AG09309 (cell line): ENCODE data around the gene DDTL.
"Not testable (repeated sequence)": the region's sequence is repeated elsewhere in the genome, so short reads cannot be mapped to it uniquely, and the experiment has no call there.

Source experiments
- DNase-seq: peaks from one replicate; pipeline ENCODE4 v3.0.0-alpha.2; 2010; ENCODE audit warnings: low read depth
- H3K4me3 ChIP-seq: 2 replicates; pipeline ENCODE4 v1.5.1; 2011; ENCODE audit warnings: mild to moderate bottlenecking, low read depth, low read length, moderate library complexity; ENCODE audit not compliant: control insufficient read depth
- TF ChIP-seq, protein P1 (sequence below): IDR thresholded peaks from 2 replicates; pipeline ENCODE4 v1.5.1; 2011; ENCODE audit warnings: mild to moderate bottlenecking, low read depth, low read length, inconsistent platforms; ENCODE audit not compliant: insufficient read depth, control insufficient read depth; ENCODE audit errors: missing control alignments

The DDTL gene

DNA sequence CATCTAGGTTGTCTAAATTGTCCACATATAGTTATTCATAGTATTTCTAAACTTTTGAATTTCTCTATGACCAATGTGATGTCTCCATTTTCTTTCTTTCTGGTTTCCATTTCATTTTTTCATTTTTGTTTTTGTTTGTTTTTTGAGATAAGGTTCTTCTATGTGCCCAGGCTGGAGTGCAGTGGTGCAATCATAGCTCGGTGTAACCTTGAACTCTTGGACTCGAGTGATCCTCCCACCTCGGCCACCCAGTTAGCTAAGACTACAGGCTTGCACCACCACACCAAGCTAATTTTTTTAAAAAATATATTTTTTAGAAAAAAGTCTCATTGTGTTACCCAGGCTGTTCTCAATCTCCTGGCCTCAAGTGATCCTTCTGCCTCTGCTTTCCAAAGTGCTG, 30.4 kb downstream of the DDTL start:
- TF ChIP-seq, protein P1, sequence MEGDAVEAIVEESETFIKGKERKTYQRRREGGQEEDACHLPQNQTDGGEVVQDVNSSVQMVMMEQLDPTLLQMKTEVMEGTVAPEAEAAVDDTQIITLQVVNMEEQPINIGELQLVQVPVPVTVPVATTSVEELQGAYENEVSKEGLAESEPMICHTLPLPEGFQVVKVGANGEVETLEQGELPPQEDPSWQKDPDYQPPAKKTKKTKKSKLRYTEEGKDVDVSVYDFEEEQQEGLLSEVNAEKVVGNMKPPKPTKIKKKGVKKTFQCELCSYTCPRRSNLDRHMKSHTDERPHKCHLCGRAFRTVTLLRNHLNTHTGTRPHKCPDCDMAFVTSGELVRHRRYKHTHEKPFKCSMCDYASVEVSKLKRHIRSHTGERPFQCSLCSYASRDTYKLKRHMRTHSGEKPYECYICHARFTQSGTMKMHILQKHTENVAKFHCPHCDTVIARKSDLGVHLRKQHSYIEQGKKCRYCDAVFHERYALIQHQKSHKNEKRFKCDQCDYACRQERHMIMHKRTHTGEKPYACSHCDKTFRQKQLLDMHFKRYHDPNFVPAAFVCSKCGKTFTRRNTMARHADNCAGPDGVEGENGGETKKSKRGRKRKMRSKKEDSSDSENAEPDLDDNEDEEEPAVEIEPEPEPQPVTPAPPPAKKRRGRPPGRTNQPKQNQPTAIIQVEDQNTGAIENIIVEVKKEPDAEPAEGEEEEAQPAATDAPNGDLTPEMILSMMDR = no peak
- no peak overlapping the region for H3K4me3 ChIP-seq
- no peak for DNase-seq

DNA sequence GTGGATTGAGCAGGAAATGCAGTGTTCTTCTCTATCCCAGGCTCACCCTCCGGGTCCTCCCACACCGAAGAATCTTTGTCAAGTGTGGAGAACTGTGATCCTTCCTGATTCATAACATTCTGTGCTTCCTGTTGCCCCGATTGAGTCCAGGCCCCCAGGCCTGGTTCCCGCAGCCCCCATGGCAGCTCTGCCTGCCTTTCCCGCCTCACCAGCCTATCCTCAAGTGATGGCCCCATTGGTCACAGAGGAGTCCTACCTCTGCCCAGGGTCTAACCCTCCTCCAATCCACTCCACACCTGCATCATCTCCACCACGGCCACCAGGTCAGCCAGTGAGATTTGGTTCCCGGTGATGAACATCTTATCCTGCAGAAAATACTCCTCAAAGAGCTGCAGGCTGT, 33.1 kb downstream of the DDTL start:
- H3K4me3 ChIP-seq, DNase-seq: not testable (repeated sequence)

DNA sequence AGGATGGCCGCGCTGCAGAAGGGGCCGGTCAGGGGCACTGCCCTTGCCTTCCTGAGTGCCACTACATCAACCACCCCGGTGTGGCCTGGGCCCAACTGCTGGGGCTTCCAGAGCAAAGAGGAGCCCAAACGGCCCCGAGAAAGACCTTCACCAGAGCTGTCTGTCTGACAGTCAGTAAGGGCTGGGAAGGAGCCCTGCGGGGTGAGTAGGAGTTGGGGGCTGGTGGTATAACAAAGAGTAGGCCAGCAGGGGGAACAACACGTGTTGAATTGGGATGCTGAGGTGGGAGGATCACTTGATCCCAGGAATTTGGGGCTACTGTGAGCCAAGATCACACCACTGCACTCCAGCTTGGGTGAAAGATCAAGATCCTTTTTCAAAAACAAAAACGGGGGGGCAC, 34.6 kb downstream of the DDTL start:
- H3K4me3 ChIP-seq = no peak overlapping the region
- TF ChIP-seq, protein P1 = no peak
- DNase-seq = no peak

DNA sequence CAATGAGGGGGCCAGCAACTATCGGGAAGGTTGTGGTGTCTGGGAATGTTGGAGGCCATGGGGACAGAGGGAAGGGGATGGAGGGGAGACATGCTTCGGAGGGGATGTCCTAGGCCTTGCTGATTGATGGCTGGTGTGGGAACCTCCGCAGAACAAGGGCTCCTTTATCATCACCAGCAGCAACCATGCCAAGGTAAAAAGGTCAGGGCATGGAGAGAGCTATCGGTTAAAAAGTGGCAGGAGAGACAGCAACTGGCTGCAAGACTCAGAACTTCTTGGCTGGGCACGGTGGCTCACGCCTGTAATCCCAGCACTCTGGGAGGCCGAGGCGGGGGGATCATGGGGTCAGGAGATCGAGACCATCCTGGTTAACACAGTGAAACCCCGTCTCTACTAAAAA, 35.6 kb downstream of the DDTL start:
- DNase-seq = no peak
- TF ChIP-seq, protein P1 = no peak
- H3K4me3 ChIP-seq = no peak overlapping the region

DNA sequence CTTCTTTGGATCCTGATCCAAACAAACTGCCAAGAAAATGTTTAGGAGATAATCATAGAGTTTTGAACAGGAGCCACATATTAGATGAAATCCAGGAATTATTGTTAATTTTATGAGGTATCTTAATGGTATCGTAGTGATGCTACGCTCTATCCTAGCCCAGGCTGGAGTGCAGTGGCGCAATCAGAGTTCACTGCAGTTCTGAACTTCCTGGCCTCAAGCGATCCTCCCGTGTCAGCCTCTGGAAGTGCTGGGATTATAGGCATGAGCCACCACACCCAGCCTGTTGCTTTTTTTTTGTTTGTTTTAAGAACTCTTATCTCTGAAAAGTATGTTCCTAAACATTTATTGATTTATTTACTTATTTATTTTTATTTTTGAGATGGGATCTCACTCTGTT, 36.2 kb downstream of the DDTL start:
- no peak overlapping the region for H3K4me3 ChIP-seq
- TF ChIP-seq, protein P1 = no peak
- DNase-seq = no peak

DNA sequence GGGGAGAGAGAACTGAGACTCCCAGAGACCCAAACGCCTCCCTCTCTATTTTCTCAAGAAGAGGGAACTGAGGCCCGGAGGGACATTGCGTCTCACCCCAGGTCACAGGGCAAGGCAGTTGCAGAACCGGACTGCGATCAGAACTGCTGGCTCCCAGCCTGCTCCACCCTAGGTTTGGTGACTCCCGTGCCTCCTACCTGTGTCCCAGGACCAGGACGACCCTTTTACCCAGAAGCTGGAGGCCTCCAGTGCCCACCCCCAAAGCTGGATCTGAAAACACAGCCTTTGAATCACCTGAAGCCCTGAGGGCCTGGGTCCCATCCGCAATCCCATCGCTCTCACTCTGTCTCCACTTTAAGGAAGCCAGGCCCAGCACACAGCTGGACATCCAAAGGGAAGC, 37.2 kb downstream of the DDTL start:
- TF ChIP-seq, protein P1 = no peak
- no peak for DNase-seq

DNA sequence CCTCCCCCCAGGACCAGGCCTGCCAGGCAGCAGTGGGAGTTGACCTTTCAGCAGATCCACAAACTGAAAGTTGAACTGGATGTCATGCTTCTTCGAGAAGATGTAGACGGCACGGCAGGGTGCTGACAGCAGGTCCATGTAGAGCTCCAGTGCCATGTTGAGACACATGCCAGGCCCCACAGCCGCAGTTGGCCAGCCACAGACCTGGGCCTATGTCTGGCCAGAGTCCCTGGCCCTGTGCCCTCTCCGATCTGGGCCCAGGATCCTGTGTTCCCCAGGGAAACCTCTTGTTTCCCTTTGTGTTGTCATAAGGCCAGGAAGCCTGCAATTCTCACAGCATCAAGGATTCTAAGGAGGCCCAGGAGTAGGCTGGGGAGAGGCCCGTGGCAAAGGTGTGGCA, 38.5 kb downstream of the DDTL start, which contains the start of gene GSTT4:
Gene GSTT4, minus strand, starts transcription at position 253 of the 400 bp plus-strand sequence. Its CDS starts 97 bp downstream, at position 156.
- H3K4me3 ChIP-seq = no peak within 1 kb of the TSS
- DNase-seq = no peak
- TF ChIP-seq, protein P1 = no peak

More for the DNA sequence above, 37.2 kb downstream of the DDTL start:
- no peak overlapping the region for H3K4me3 ChIP-seq
